Stimulated activated naive B cell treated with anti-CD40 and anti-IgM and Interleukin-4, amounts not matched to agents 10 μg/mL and 1 μg/mL and 100 μg/mL, for 72 hours (primary cell): ENCODE measurements around the gene PREPL.

Experiments used
- ATAC-seq, 2 donors: fragments of 150-1000 bp; cut with Tn5 transposase; replicated peaks; 2 replicates each; pipeline ENCODE4 v1.10.0; 2021; ENCODE audit warnings: moderate library complexity in 1 of 2
- DNase-seq: peaks from one replicate; pipeline ENCODE4 v3.0.0; 2021
- H3K27ac Mint-ChIP-seq: one replicate; pipeline ENCODE4 v1.8.0; 2022; ENCODE audit warnings: mild to moderate bottlenecking, mixed read lengths
- H3K27me3 Mint-ChIP-seq, 2 donors: one replicate each; pipeline ENCODE4 v1.8.0; 2022; ENCODE audit warnings: mixed read lengths in 2 of 2
- H3K36me3 Mint-ChIP-seq, 2 donors: one replicate each; pipeline ENCODE4 v1.8.0; 2022; ENCODE audit warnings: mixed read lengths in 2 of 2, mild to moderate bottlenecking in 1 of 2
- H3K4me1 Mint-ChIP-seq, 2 donors: one replicate each; pipeline ENCODE4 v1.8.0; 2022; ENCODE audit warnings: mixed read lengths in 2 of 2, mild to moderate bottlenecking in 1 of 2
- H3K4me3 Mint-ChIP-seq, 2 donors: one replicate each; pipeline ENCODE4 v1.8.0; 2022; ENCODE audit warnings: mild to moderate bottlenecking in 2 of 2, mixed read lengths in 2 of 2, moderate library complexity in 1 of 2
- H3K9me3 Mint-ChIP-seq, 2 donors: one replicate each; pipeline ENCODE4 v1.8.0; 2022; ENCODE audit warnings: mixed read lengths in 2 of 2, mild to moderate bottlenecking in 1 of 2

The PREPL gene

GRCh38 chr2:44362207-44363015, 1.1 kb upstream of the PREPL start:
- peak overlapping the region; percentile 88 to 99 for H3K4me3 Mint-ChIP-seq
- DNase-seq (peak; percentile 20), ATAC-seq (peak; percentile 26 to 28)
- H3K27me3 Mint-ChIP-seq, result no peaks in the 10 kb centered on the region
- H3K9me3 Mint-ChIP-seq, result no peaks in the 10 kb centered on the region
- peaks cover 0 to 5% of the 10 kb centered on the region in 2 donors for H3K36me3 Mint-ChIP-seq
- peaks cover 13 to 35% of the 10 kb centered on the region in 2 donors for H3K4me1 Mint-ChIP-seq
- peak overlapping the region; percentile 100 for H3K27ac Mint-ChIP-seq

GRCh38 chr2:44360749-44361329, 455 bp downstream of the PREPL start:
- Mint-ChIP-seq H3K27me3 (no peaks in the 10 kb centered on the region), H3K27ac (peak overlapping the region; percentile 100), H3K36me3 (peaks cover 2 to 6% of the 10 kb centered on the region in 2 donors), H3K4me3 (peak overlapping the region; percentile 88 to 99), H3K4me1 (peaks cover 16 to 35% of the 10 kb centered on the region in 2 donors), H3K9me3 (no peaks in the 10 kb centered on the region)
- ATAC-seq (peak; percentile 22 to 29), DNase-seq (no peak)

GRCh38 chr2:44358503-44358902, 2.8 kb downstream of the PREPL start:
- Mint-ChIP-seq H3K27me3 (no peaks in the 10 kb centered on the region), H3K4me1 (peaks cover 15 to 31% of the 10 kb centered on the region in 2 donors), H3K9me3 (no peaks in the 10 kb centered on the region), H3K36me3 (peaks cover 8 to 15% of the 10 kb centered on the region in 2 donors), H3K27ac (no peak overlapping the region), H3K4me3 (no peak overlapping the region)
- ATAC-seq, result no peak
- DNase-seq, result peak; percentile 15

- DNase-seq, result no peak
- Mint-ChIP-seq H3K9me3 (no peaks in the 10 kb centered on the region), H3K27me3 (no peaks in the 10 kb centered on the region), H3K4me1 (peaks cover 13 to 17% of the 10 kb centered on the region in 2 donors), H3K36me3 (peaks cover 15 to 27% of the 10 kb centered on the region in 2 donors), H3K4me3 (no peak overlapping the region), H3K27ac (no peak overlapping the region)
- no peak for ATAC-seq
Measured at GRCh38 chr2:44354761-44355160, 6.5 kb downstream of the PREPL start.

GRCh38 chr2:44352510-44352909, 8.8 kb downstream of the PREPL start:
- no peak for ATAC-seq
- no peak overlapping the region for H3K27ac Mint-ChIP-seq
- H3K27me3 Mint-ChIP-seq, result no peaks in the 10 kb centered on the region

GRCh38 chr2:44351676-44352075, 9.6 kb downstream of the PREPL start:
- peaks cover 6 to 9% of the 10 kb centered on the region in 2 donors for H3K4me1 Mint-ChIP-seq
- H3K27ac Mint-ChIP-seq, result no peak overlapping the region
- H3K27me3 Mint-ChIP-seq, result no peaks in the 10 kb centered on the region
- no peaks in the 10 kb centered on the region for H3K9me3 Mint-ChIP-seq
- peaks cover 15 to 29% of the 10 kb centered on the region in 2 donors for H3K36me3 Mint-ChIP-seq
- DNase-seq, result no peak
- ATAC-seq, result no peak
- no peak overlapping the region for H3K4me3 Mint-ChIP-seq

More at GRCh38 chr2:44352510-44352909, 8.8 kb downstream of the PREPL start:
- Mint-ChIP-seq H3K36me3 (peaks cover 15 to 29% of the 10 kb centered on the region in 2 donors), H3K4me1 (peaks cover 6 to 10% of the 10 kb centered on the region in 2 donors), H3K4me3 (no peak overlapping the region), H3K9me3 (no peaks in the 10 kb centered on the region)
- DNase-seq, result no peak

- DNase-seq, result no peak
- Mint-ChIP-seq H3K4me3 (no peak overlapping the region), H3K9me3 (no peaks in the 10 kb centered on the region), H3K4me1 (peaks cover 6 to 9% of the 10 kb centered on the region in 2 donors), H3K36me3 (peaks cover 15 to 29% of the 10 kb centered on the region in 2 donors), H3K27ac (no peak overlapping the region), H3K27me3 (no peaks in the 10 kb centered on the region)
- ATAC-seq, result no peak
Measured at GRCh38 chr2:44351088-44351487, 10.2 kb downstream of the PREPL start.

- Mint-ChIP-seq H3K4me3 (no peak overlapping the region), H3K9me3 (no peaks in the 10 kb centered on the region), H3K27ac (no peak overlapping the region), H3K4me1 (peaks cover 6% of the 10 kb centered on the region in 2 donors), H3K27me3 (no peaks in the 10 kb centered on the region), H3K36me3 (peaks cover 9 to 19% of the 10 kb centered on the region in 2 donors)
- DNase-seq, result no peak
- ATAC-seq, result no peak
Measured at GRCh38 chr2:44349506-44349905, 11.8 kb downstream of the PREPL start.

GRCh38 chr2:44348400-44348799, 12.9 kb downstream of the PREPL start:
- H3K4me1 Mint-ChIP-seq, result peaks cover 6% of the 10 kb centered on the region in 2 donors
- no peak for ATAC-seq
- H3K9me3 Mint-ChIP-seq, result no peaks in the 10 kb centered on the region
- H3K27ac Mint-ChIP-seq, result no peak overlapping the region
- H3K27me3 Mint-ChIP-seq, result no peaks in the 10 kb centered on the region
- H3K36me3 Mint-ChIP-seq, result peaks cover 7 to 17% of the 10 kb centered on the region in 2 donors
- no peak for DNase-seq
- H3K4me3 Mint-ChIP-seq, result no peak overlapping the region

GRCh38 chr2:44347526-44347925, 13.8 kb downstream of the PREPL start:
- no peaks in the 10 kb centered on the region for H3K9me3 Mint-ChIP-seq
- H3K27me3 Mint-ChIP-seq, result no peaks in the 10 kb centered on the region
- no peak overlapping the region for H3K27ac Mint-ChIP-seq
- peaks cover 9 to 21% of the 10 kb centered on the region in 2 donors for H3K36me3 Mint-ChIP-seq
- ATAC-seq (no peak), DNase-seq (no peak)
- H3K4me1 Mint-ChIP-seq, result peaks cover 6% of the 10 kb centered on the region in 2 donors
- no peak overlapping the region for H3K4me3 Mint-ChIP-seq

GRCh38 chr2:44342854-44343253, 18.4 kb downstream of the PREPL start:
- no peak overlapping the region for H3K4me3 Mint-ChIP-seq
- no peaks in the 10 kb centered on the region for H3K4me1 Mint-ChIP-seq
- H3K9me3 Mint-ChIP-seq, result no peaks in the 10 kb centered on the region
- peaks cover 17 to 18% of the 10 kb centered on the region in 2 donors for H3K36me3 Mint-ChIP-seq
- no peak overlapping the region for H3K27ac Mint-ChIP-seq
- no peaks in the 10 kb centered on the region for H3K27me3 Mint-ChIP-seq
- no peak for DNase-seq
- ATAC-seq, result no peak

- H3K36me3 Mint-ChIP-seq, result peaks cover 43 to 49% of the 10 kb centered on the region in 2 donors
- DNase-seq, result no peak
Measured at GRCh38 chr2:44335806-44336538, 25.3 kb downstream of the PREPL start.

GRCh38 chr2:44333994-44334393, 27.3 kb downstream of the PREPL start:
- no peak overlapping the region for H3K27ac Mint-ChIP-seq
- no peak for ATAC-seq
- no peaks in the 10 kb centered on the region for H3K27me3 Mint-ChIP-seq
- no peaks in the 10 kb centered on the region for H3K4me1 Mint-ChIP-seq
- no peak for DNase-seq
- peaks cover 0 to 3% of the 10 kb centered on the region in 2 donors for H3K9me3 Mint-ChIP-seq
- peaks cover 41 to 52% of the 10 kb centered on the region in 2 donors for H3K36me3 Mint-ChIP-seq
- no peak overlapping the region for H3K4me3 Mint-ChIP-seq

More at GRCh38 chr2:44335806-44336538, 25.3 kb downstream of the PREPL start:
- no peak for ATAC-seq
- Mint-ChIP-seq H3K27me3 (no peaks in the 10 kb centered on the region), H3K27ac (no peak overlapping the region), H3K4me3 (no peak overlapping the region), H3K9me3 (peaks cover 0 to 3% of the 10 kb centered on the region in 2 donors), H3K4me1 (no peaks in the 10 kb centered on the region)

- H3K27me3 Mint-ChIP-seq, result no peaks in the 10 kb centered on the region
- no peak for DNase-seq
- H3K36me3 Mint-ChIP-seq, result peaks cover 25 to 44% of the 10 kb centered on the region in 2 donors
- H3K4me3 Mint-ChIP-seq, result no peak overlapping the region
- H3K27ac Mint-ChIP-seq, result no peak overlapping the region
- ATAC-seq, result no peak
- H3K9me3 Mint-ChIP-seq, result no peaks in the 10 kb centered on the region
- H3K4me1 Mint-ChIP-seq, result no peaks in the 10 kb centered on the region
Measured at GRCh38 chr2:44330801-44331200, 30.5 kb downstream of the PREPL start.
